ES-I3 (cell line): ENCODE measurements around the gene STARD3.
"Not testable (repeated sequence)": the region's sequence is repeated elsewhere in the genome, so short reads cannot be mapped to it uniquely, and the experiment has no call there.

Experiments used
- H3K36me3 ChIP-seq: 2 replicates; pipeline ENCODE4 v1.6.1; 2013; ENCODE audit warnings: mild to moderate bottlenecking, low read length, control low read depth, moderate library complexity; ENCODE audit not compliant: insufficient read depth
- H3K4me1 ChIP-seq: 2 replicates; pipeline ENCODE4 v1.6.1; 2013; ENCODE audit warnings: mild to moderate bottlenecking, control low read depth, low read length; ENCODE audit not compliant: insufficient read depth
- H3K9ac ChIP-seq: 2 replicates; pipeline ENCODE4 v1.6.1; 2013; ENCODE audit warnings: low read depth, mild to moderate bottlenecking, low read length, moderate library complexity
- H3K9me3 ChIP-seq: 2 replicates; pipeline ENCODE4 v1.6.1; 2013; ENCODE audit warnings: mild to moderate bottlenecking, low read length, moderate library complexity; ENCODE audit not compliant: control insufficient read depth, insufficient read depth

The STARD3 gene

DNA sequence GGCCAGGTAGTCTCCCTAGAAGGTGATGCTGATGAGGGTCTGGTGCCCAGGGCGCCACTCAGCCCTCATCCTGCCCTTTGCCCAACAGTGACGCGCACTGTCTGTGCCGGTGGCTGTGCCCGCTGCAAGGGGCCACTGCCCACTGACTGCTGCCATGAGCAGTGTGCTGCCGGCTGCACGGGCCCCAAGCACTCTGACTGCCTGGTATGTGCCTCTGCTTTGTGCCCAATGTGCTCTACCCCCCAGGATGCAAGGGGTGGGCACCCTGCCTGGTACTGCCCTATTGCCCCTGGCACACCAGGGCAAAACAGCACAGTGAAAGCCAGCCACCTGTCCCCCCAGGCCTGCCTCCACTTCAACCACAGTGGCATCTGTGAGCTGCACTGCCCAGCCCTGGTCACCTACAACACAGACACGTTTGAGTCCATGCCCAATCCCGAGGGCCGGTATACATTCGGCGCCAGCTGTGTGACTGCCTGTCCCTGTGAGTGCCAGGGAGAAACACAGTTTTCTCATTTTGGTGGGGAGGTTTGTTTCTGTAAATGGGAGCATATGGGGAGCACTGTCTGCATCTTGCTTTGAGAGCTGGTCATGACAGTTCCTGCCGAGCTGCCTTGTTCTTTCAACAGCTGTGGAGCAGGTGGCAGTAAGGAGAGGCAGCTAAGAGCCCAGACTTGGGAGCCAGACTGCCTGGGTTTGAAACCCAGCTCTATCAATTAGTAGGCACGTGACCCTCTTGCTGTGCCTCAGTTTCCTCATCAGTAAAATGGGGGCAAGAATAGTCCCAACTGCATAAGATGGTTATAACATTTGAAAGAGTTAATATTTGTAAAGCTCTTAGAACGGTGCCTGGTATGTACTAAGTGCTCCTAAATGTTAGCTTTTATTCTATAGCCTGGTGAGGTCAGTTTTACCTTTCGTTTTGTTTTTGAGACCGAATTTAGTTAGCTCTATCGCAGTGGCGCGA is 73.3 kb downstream of the STARD3 start:
- peaks cover 28% of the 10 kb centered on the region for H3K36me3 ChIP-seq
- H3K9ac ChIP-seq = no peak overlapping the region
- H3K9me3 ChIP-seq = no peaks in the 10 kb centered on the region
- H3K4me1 ChIP-seq = no peaks in the 10 kb centered on the region; the same call in 1 of the 2 replicates

- H3K4me1 ChIP-seq, H3K9ac ChIP-seq, H3K9me3 ChIP-seq: not testable (repeated sequence)
- H3K36me3 ChIP-seq = peaks cover 33% of the 10 kb centered on the region
These were observed 74.1 kb downstream of the STARD3 start for GRCh38 chr17:39711071-39711470.

- H3K4me1 ChIP-seq = no peaks in the 10 kb centered on the region
- H3K36me3 ChIP-seq = peaks cover 33% of the 10 kb centered on the region
- no peak overlapping the region for H3K9ac ChIP-seq
- H3K9me3 ChIP-seq = no peaks in the 10 kb centered on the region
These were observed 74.9 kb downstream of the STARD3 start for GRCh38 chr17:39711851-39712250.
